Measurements from ENCODE around the gene LETM1.
"Not testable (repeated sequence)": the region's sequence is repeated elsewhere in the genome, so short reads cannot be mapped to it uniquely, and the experiment has no call there.

LETM1 gene

DNA sequence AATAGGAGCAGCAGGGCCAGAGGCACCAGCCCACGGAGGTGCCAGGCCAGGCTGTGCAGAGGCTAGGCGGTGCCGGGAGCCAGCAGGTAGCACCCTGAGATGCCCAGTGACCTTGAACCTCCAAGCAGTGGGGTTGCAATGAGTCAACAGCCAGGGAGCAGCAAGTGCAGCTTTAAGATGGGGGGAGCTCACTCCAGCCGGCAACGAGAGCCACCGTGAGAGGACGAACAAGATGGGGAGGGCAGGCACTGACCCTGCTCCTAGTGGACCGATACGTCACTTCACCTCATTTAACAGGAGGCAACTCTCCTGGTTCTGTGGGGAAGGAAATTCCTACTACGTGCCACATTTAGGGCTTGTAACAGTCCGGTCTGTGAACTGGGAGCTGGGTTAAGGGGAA lies 4.8 kb downstream of the LETM1 start:
- DNase-seq: no peak

GRCh38 chr4:1850276-1850675 lies 5.7 kb downstream of the LETM1 start:
- no peak for DNase-seq

- DNase-seq: no peak
Observed at GRCh38 chr4:1846580-1846979, 9.4 kb downstream of the LETM1 start.

DNA sequence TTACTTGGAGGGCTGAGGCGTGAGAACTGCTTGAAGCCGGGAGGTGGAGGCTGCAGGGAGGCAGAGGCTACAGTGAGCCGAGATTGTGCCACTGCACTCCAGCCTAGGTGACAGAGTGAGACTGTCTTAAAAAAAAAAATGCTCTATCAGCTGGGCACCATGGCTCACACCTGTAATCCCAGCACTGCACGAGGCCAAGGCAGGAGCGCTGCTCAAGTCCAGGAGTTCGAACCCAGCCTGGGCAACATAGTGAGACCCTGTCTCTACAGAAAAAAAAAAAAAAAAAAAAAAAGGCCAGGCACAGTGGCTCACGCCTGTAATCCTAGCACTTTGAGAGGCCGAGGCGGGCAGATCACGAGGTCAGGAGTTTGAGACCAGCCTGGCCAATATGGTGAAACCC lies 11.3 kb downstream of the LETM1 start:
- not testable (repeated sequence) for DNase-seq

- no peak for DNase-seq
Observed at GRCh38 chr4:1843852-1844251, 12.1 kb downstream of the LETM1 start.

DNA sequence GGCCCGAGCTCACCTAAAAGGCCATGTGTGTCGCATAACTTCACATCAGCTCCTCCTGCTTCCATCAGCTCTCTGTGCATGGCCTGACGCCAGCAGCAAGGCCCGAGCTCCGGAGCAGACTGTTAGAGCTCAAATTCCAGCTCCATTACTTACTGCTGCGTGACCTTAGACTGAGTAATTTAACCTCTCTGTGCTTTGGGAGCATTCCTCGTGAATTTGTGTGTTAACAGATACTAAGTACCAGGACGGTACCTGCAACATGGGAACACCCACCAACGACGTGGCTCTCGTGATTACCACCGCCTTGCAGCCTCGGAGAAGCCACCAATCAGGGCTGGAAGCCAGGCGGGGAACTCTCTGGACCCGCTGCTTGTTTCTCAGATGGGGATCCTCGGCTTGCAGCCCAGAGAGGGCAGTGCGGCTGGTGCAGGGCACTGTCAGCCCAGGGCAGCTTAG lies 12.9 kb downstream of the LETM1 start:
- DNase-seq: no peak

DNA sequence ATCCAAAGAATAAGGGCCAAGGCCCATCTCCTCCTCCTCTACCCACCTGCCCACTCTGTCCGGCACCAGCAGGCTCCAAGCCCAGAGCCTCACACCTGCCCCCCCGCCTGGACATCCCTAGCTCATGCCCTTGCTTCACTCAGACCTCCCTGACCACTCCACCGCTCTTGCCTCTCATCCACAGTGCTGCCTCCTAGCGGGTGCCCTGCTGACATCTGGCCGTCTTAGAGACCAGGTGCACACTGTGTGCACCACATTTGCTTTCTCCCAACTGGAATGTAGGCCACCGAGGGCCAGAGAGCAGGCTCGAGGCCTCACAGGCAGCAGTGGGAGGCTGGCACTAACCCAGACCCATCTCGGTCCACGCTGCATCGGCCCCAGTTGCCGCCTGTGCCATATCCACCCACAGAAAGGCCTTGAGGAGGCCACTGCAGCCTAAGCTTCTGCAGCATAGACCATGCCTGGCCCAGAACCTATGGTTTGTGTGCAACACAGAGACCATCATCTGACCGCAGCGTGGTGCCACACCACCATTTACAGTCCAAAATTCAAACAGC lies 13.5 kb downstream of the LETM1 start:
- DNase-seq: no peak

DNA sequence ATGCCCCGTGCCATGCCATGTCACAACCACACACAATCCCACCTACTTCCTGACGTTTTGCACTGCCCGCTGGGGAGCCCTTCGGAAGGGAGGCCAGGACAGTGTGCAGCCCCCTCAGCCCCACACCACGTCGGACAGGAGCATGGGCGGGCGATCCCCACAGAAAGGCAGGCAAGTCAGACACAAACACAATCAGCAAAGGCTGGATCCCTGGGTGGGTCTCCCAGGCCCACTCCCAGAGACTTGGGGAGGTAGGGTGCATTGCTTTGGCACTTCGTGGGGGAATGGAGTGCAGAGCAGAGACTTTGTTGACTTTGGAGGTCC lies 14.1 kb downstream of the LETM1 start:
- no peak for DNase-seq

- DNase-seq: no peak
Observed at GRCh38 chr4:1841201-1841886, 14.6 kb downstream of the LETM1 start.

GRCh38 chr4:1839282-1839681 lies 16.7 kb downstream of the LETM1 start:
- DNase-seq: no peak

DNA sequence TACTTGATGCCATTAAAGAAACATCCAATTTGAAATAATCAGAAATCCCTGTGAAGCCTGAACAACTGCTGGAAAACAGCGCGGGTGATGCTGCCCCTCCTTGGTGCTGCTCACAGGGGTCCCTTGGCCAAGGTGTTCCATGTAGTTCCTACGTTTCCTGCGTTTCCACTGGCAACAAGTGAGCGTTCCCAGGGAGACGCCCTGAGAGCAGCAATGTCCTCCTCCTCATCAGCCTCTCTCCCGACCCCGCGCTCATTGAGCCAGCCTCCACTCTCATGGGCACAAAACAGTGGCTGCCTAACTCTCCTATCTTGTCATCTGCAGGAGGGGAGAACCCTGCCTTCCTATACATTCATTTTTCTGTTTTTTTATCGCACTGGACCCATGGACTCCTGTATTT lies 18.9 kb downstream of the LETM1 start:
- no peak for DNase-seq

- DNase-seq: no peak
Observed at GRCh38 chr4:1836650-1837049, 19.3 kb downstream of the LETM1 start.

GRCh38 chr4:1835836-1836235 lies 20.1 kb downstream of the LETM1 start:
- DNase-seq: not testable (repeated sequence)

DNA sequence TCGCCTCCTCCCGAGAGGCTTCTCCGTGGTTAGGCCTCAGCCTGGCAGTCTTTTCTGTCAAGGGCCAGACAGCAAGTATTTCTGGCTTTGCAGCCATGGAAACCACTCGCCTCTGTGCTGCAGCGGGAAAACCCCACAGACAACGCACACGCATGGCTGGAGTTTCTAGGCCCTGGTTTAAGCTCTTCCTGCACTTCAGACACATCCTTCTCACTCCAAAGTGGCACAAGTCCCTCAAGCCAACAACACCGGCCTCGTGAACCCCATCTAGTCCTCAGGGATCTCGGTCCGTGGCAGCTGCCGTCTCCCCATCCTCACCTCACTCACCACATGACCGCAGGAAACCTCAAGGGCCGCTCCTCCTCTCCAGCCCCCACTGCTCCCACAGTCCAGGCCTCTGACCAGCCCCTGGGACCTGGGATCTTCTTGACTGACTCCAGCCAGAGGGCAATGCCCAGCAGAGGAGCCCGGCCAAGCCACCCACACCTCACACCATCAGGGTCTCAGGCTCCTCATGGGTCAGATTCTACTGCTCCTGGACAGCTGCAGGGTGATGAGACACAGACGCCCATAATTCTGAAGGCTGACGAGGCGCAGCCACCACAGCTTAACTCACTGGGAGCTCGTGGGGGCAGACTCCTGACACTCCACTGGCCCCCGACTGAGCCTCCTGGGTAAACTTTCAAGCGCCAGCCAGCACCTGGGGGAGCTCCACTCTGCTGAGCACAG lies 21.7 kb downstream of the LETM1 start:
- DNase-seq: no peak

- DNase-seq: no peak
Observed at GRCh38 chr4:1833307-1834046, 22.5 kb downstream of the LETM1 start.

GRCh38 chr4:1832690-1833089 lies 23.3 kb downstream of the LETM1 start:
- DNase-seq: no peak

DNA sequence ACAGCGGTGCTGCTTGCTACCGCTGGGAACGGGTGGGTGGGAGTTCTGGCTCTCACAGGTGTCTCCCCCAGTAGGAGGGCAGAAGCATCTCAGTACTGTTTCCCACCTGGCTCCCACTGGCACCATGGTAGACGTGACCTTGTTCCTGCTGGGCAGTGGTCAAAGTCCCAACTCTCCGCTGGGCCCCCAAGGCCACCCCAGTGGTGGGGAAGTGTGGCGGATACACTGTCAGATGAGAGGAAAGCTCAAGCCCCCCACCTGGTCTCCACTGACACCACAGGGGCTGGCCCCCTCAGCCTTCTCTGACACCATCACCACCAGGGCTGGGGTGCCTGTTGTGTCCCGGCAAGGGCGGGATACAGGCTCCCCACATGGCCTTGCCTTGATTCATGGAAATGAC lies 24.6 kb downstream of the LETM1 start:
- no peak for DNase-seq

- no peak for DNase-seq
Observed at GRCh38 chr4:1830642-1831228, 25.2 kb downstream of the LETM1 start.

- DNase-seq: no peak
Observed at GRCh38 chr4:1830234-1830633, 25.7 kb downstream of the LETM1 start.

- no peak for DNase-seq
Observed at GRCh38 chr4:1826531-1827350, 29.2 kb downstream of the LETM1 start.

DNA sequence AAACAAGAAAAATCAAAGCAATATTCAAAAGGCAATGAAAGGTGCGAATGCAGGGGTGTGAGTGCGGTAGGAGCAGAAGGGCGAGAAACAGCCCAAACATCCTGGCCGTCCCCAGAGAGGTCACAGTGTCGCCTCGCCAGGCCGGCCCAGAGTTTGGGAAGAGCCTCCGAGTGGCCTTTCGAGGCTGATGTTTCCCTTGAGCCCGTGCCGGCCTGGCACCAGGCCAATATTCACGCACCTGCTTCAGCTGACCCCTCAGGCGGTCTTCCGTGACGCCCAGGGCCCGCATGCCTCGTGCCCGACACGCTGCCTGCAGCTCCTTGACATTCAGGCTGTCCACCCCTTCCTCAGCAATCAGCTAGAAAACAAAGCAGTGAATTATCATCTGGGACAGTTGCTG lies 30.6 kb downstream of the LETM1 start:
- no peak for DNase-seq

GRCh38 chr4:1824746-1825145 lies 31.2 kb downstream of the LETM1 start:
- no peak for DNase-seq
